Lung (tissue), 12 donors: ENCODE measurements around the gene LGR5. TPM values are rescaled to one million over a fixed set of nuclear protein-coding genes. Genes with fewer than 3 reads are reported as not detected.

Experiments used
- ATAC-seq: fragments of 200-7000 bp; cut with Tn5 transposase; one replicate; pipeline ENCODE4 v1.9.1; 2020; ENCODE audit warnings: moderate number of reproducible peaks; ENCODE audit not compliant: insufficient read depth, low FRiP score
- DNase-seq, 3 donors: peaks; one replicate each; pipeline ENCODE4 v3.0.0-alpha.2; 2013 to 2017
- H3K27ac ChIP-seq, 2 donors: one replicate each; pipeline ENCODE4 v1.5.1; 2013; ENCODE audit warnings: mild to moderate bottlenecking in 2 of 2, moderate library complexity in 2 of 2, control low read depth in 1 of 2, inconsistent platforms in 1 of 2, low read depth in 1 of 2, low read length in 1 of 2
- H3K27me3 ChIP-seq, 3 donors: one replicate each; pipeline ENCODE4 v1.5.1; 2013; ENCODE audit warnings: low read length in 2 of 3; ENCODE audit not compliant: control insufficient read depth in 3 of 3, insufficient read depth in 3 of 3
- H3K36me3 ChIP-seq, 4 donors: one replicate each; pipeline ENCODE4 v1.5.1; 2013; ENCODE audit warnings: low read length in 4 of 4, mild to moderate bottlenecking in 1 of 4, moderate library complexity in 1 of 4; ENCODE audit not compliant: control insufficient read depth in 4 of 4, insufficient read depth in 4 of 4
- H3K4me1 ChIP-seq, 5 donors: one replicate each; pipeline ENCODE4 v1.5.1; 2013; ENCODE audit warnings: low read length in 5 of 5, mild to moderate bottlenecking in 2 of 5, moderate library complexity in 1 of 5; ENCODE audit not compliant: control insufficient read depth in 5 of 5, insufficient read depth in 5 of 5
- H3K4me3 ChIP-seq: one replicate; pipeline ENCODE4 v1.5.1; 2013; ENCODE audit warnings: mild to moderate bottlenecking, control low read depth, moderate library complexity
- H3K9ac ChIP-seq, 2 donors: one replicate each; pipeline ENCODE4 v1.5.1; 2013; ENCODE audit warnings: low read length in 2 of 2, control low read depth in 1 of 2; ENCODE audit not compliant: insufficient read depth in 1 of 2
- H3K9me3 ChIP-seq, 4 donors: one replicate each; pipeline ENCODE4 v1.5.1; 2013; ENCODE audit warnings: low read length in 3 of 4, mild to moderate bottlenecking in 1 of 4, moderate library complexity in 1 of 4; ENCODE audit not compliant: control insufficient read depth in 4 of 4, insufficient read depth in 3 of 4
- WGBS, 2 donors: extraction: QIAGEN DNeasy Blood & Tissue Kit; methylation state at CpG; one replicate each; pipeline ENCODE4 v1.1.7; 2013; 5-methylcytosine and 5-hydroxymethylcytosine counted together
- polyA plus RNA-seq, 2 donors: library from polyadenylated mRNA; stranded (reverse); fragments of 200-250 nt; gene quantifications; one replicate each; pipeline ENCODE4 v1.2.1, GENCODE V29; 2013
- total RNA-seq, 2 donors: library from RNA; depleted of rRNA in 1 of 2; stranded (reverse); fragments of >200 nt in 1 of 2; gene quantifications; one replicate each; pipeline ENCODE4 v1.2.1, GENCODE V29; 2014 to 2021
- TF ChIP-seq, protein P1 (sequence below): IDR thresholded peaks from 2 replicates; pipeline ENCODE4 v1.5.1; 2012; ENCODE audit warnings: mild to moderate bottlenecking; ENCODE audit errors: control extremely low read depth, extremely low read depth
- donor health status: control.
- donor health status: control.
- donor health status: Bipolar disorder and iron deficiency.
- donor health status: healthy.
- donor health status: DM: yes; HTN: yes; CAD: no.

Gene LGR5
- total and polyA plus RNA-seq, 4 donors: 0.06 to 1.4 (median 0.21) TPM

DNA sequence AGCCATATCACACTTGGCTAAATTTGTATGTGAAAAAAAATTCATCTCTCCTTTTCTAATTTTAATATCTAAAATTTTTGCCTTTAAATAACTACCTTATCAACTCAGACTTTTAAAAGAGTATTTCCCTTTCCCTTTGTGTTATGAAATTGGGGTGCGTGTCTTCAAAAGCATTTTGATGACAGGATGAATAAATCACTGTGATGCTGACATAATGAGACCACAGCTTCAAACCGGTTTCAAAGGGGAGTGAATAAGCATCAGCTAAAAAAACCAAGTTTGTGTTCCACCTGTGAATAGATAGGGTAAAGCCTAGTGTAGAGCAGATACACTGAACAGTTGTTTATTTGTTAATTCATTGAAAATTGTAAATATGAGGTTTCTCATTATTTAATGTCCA, 85.0 kb downstream of the LGR5 start:
- WGBS, 2 donors: 13 to 40% methylated on average over 2 of the region's 2 CpGs

DNA sequence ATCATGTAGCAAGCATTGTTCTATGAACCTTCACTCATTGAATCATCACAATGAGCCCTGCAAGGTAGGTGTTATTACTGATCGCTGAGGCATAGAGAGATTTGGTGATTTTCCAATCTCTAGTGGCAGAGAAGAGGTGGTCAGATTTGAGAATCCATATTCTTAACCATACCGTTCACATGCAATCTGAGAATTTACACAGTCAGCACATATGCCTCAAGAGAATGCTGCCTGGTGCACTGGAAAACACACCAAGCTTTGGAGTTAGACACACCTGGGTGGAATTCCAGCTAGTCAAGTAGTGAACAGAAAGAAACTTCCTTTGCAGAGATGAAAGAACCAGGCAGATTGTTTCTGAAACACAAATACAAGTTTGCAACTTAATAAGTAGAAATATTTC, 94.1 kb downstream of the LGR5 start:
- H3K4me3 ChIP-seq: no peak overlapping the region
- TF ChIP-seq, protein P1, sequence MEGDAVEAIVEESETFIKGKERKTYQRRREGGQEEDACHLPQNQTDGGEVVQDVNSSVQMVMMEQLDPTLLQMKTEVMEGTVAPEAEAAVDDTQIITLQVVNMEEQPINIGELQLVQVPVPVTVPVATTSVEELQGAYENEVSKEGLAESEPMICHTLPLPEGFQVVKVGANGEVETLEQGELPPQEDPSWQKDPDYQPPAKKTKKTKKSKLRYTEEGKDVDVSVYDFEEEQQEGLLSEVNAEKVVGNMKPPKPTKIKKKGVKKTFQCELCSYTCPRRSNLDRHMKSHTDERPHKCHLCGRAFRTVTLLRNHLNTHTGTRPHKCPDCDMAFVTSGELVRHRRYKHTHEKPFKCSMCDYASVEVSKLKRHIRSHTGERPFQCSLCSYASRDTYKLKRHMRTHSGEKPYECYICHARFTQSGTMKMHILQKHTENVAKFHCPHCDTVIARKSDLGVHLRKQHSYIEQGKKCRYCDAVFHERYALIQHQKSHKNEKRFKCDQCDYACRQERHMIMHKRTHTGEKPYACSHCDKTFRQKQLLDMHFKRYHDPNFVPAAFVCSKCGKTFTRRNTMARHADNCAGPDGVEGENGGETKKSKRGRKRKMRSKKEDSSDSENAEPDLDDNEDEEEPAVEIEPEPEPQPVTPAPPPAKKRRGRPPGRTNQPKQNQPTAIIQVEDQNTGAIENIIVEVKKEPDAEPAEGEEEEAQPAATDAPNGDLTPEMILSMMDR: no peak
- no peaks in the 10 kb centered on the region for H3K27me3 ChIP-seq
- ATAC-seq (no peak), DNase-seq (no peak)
- H3K9ac ChIP-seq: no peak overlapping the region
- no peaks in the 10 kb centered on the region for H3K9me3 ChIP-seq
- no peaks in the 10 kb centered on the region for H3K4me1 ChIP-seq
- no peak overlapping the region for H3K27ac ChIP-seq
- WGBS, 2 donors: 79 to 85% methylated on average over 2 of the region's 2 CpGs
- no peaks in the 10 kb centered on the region for H3K36me3 ChIP-seq

More for the DNA sequence above, 85.0 kb downstream of the LGR5 start:
- DNase-seq (no peak), ATAC-seq (no peak)
- H3K9ac ChIP-seq: no peak overlapping the region
- H3K9me3 ChIP-seq: no peaks in the 10 kb centered on the region
- H3K27ac ChIP-seq: no peak overlapping the region
- no peak overlapping the region for H3K4me3 ChIP-seq
- H3K27me3 ChIP-seq: peaks cover 0 to 2% (median 0%) of the 10 kb centered on the region in 3 donors
- no peaks in the 10 kb centered on the region for H3K36me3 ChIP-seq
- TF ChIP-seq, protein P1: no peak
- H3K4me1 ChIP-seq: no peaks in the 10 kb centered on the region

- Histone ChIP-seq H3K9me3 (no peaks in the 10 kb centered on the region), H3K9ac (no peak overlapping the region), H3K36me3 (no peaks in the 10 kb centered on the region), H3K27ac (no peak overlapping the region), H3K27me3 (peaks cover 0 to 2% (median 0%) of the 10 kb centered on the region in 3 donors), H3K4me1 (no peaks in the 10 kb centered on the region), H3K4me3 (no peak overlapping the region)
- ATAC-seq (no peak), DNase-seq (no peak)
- 72 to 74% methylated on average over 2 of the region's 2 CpGs for WGBS, 2 donors
- TF ChIP-seq, protein P1: no peak
Observed at GRCh38 chr12:71536279-71536938, 96.8 kb downstream of the LGR5 start.
